DND-41 (cell line): ENCODE data around the gene NOS1.
"Not testable (repeated sequence)": the region's sequence is repeated elsewhere in the genome, so short reads cannot be mapped to it uniquely, and the experiment has no call there.

Experiments used
- ATAC-seq: fragments of 200-7000 bp; cut with Tn5 transposase; 3 replicates; pipeline ENCODE4 v1.9.1; 2021; ENCODE audit warnings: low read depth; ENCODE audit not compliant: insufficient read depth
- DNase-seq: peaks from one replicate; pipeline ENCODE4 v3.0.0-alpha.2; 2020
- H2AFZ ChIP-seq: 2 replicates; pipeline ENCODE4 v1.6.0; 2012; ENCODE audit warnings: low read depth, low read length
- H3K27ac ChIP-seq: 2 replicates; pipeline ENCODE4 v1.5.1; 2012; ENCODE audit warnings: low read length, inconsistent platforms
- H3K27me3 ChIP-seq: fragments of 200-600 bp; sonication (generic); 2 replicates; pipeline ENCODE4 v1.6.0; 2012; ENCODE audit warnings: low read length, mild to moderate bottlenecking, inconsistent platforms; ENCODE audit not compliant: insufficient read depth, poor library complexity
- H3K36me3 ChIP-seq: 2 replicates; pipeline ENCODE4 v1.5.1; 2012; ENCODE audit warnings: low read length, inconsistent platforms; ENCODE audit not compliant: insufficient read depth
- H3K4me1 ChIP-seq: 2 replicates; pipeline ENCODE4 v1.5.1; 2012; ENCODE audit warnings: mild to moderate bottlenecking, low read length; ENCODE audit not compliant: insufficient read depth
- H3K4me2 ChIP-seq: 2 replicates; pipeline ENCODE4 v1.6.0; 2012; ENCODE audit warnings: mild to moderate bottlenecking, moderate library complexity, low read length, inconsistent platforms; ENCODE audit not compliant: insufficient read depth
- H3K4me3 ChIP-seq, 2 experiments: fragments of 200-600 bp in 1 of 2; shearing (Covaris generic) in 1 of 2; 2 replicates each; pipeline ENCODE4 v1.5.1; 2012 to 2016; ENCODE audit warnings: inconsistent platforms in 2 of 2, low read length in 2 of 2, mild to moderate bottlenecking in 2 of 2, low read depth in 1 of 2, moderate library complexity in 1 of 2
- H3K79me2 ChIP-seq: 2 replicates; pipeline ENCODE4 v1.6.0; 2012; ENCODE audit warnings: low read length, inconsistent platforms; ENCODE audit not compliant: insufficient read depth
- H3K9ac ChIP-seq: 2 replicates; pipeline ENCODE4 v1.6.0; 2012; ENCODE audit warnings: low read depth, mild to moderate bottlenecking, inconsistent platforms, low read length, moderate library complexity
- H3K9me3 ChIP-seq: 2 replicates; pipeline ENCODE4 v1.5.1; 2012; ENCODE audit warnings: low read length, moderate library complexity, mild to moderate bottlenecking, inconsistent platforms; ENCODE audit not compliant: insufficient read depth, severe bottlenecking
- H4K20me1 ChIP-seq: 2 replicates; pipeline ENCODE4 v1.6.0; 2012; ENCODE audit warnings: low read length; ENCODE audit not compliant: insufficient read depth
- EZH2 ChIP-seq: IDR thresholded peaks from 3 replicates; pipeline ENCODE4 v1.6.1; 2012; ENCODE audit warnings: borderline replicate concordance, low read depth, mild to moderate bottlenecking, moderate library complexity, low read length, inconsistent platforms; ENCODE audit not compliant: severe bottlenecking
- TF ChIP-seq, protein P1 (sequence below): IDR thresholded peaks from 2 replicates; pipeline ENCODE4 v1.5.1; 2012; ENCODE audit warnings: borderline replicate concordance, low read length, moderate library complexity, mild to moderate bottlenecking; ENCODE audit not compliant: poor library complexity, severe bottlenecking; ENCODE audit errors: extremely low read depth

Gene NOS1

DNA sequence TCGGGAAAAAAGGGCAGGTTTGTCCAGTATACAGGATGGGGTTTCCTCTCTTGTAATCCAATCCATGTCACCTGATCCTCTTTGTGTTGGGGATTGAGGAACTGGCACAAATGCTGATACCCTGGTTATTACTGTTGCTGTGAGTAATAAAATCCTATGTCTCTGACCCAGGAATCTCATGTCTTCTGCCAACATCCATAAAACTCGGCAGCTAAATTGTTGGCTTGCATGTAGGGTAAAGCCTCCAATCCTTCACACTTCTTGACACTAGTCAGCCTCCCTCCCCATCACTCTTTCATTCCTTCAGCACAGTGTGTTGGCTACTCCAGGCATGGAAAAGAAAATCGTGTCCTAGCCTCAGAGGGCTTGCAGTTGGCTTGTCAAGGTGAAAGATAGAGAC lies 9.2 kb upstream of the NOS1 start:
- no peaks in the 10 kb centered on the region for H3K4me1 ChIP-seq
- no peaks in the 10 kb centered on the region for H3K36me3 ChIP-seq
- no peaks in the 10 kb centered on the region for H3K79me2 ChIP-seq
- no peak overlapping the region for H3K27ac ChIP-seq
- TF ChIP-seq, protein P1, sequence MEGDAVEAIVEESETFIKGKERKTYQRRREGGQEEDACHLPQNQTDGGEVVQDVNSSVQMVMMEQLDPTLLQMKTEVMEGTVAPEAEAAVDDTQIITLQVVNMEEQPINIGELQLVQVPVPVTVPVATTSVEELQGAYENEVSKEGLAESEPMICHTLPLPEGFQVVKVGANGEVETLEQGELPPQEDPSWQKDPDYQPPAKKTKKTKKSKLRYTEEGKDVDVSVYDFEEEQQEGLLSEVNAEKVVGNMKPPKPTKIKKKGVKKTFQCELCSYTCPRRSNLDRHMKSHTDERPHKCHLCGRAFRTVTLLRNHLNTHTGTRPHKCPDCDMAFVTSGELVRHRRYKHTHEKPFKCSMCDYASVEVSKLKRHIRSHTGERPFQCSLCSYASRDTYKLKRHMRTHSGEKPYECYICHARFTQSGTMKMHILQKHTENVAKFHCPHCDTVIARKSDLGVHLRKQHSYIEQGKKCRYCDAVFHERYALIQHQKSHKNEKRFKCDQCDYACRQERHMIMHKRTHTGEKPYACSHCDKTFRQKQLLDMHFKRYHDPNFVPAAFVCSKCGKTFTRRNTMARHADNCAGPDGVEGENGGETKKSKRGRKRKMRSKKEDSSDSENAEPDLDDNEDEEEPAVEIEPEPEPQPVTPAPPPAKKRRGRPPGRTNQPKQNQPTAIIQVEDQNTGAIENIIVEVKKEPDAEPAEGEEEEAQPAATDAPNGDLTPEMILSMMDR: no peak
- no peak for TF ChIP-seq EZH2
- ATAC-seq (no peak), DNase-seq (no peak)
- no peaks in the 10 kb centered on the region for H4K20me1 ChIP-seq
- H3K4me3 ChIP-seq: no peak overlapping the region
- H2AFZ ChIP-seq: no peak overlapping the region
- H3K27me3 ChIP-seq: peaks cover 5% of the 10 kb centered on the region
- no peak overlapping the region for H3K4me2 ChIP-seq
- no peak overlapping the region for H3K9ac ChIP-seq
- no peaks in the 10 kb centered on the region for H3K9me3 ChIP-seq

DNA sequence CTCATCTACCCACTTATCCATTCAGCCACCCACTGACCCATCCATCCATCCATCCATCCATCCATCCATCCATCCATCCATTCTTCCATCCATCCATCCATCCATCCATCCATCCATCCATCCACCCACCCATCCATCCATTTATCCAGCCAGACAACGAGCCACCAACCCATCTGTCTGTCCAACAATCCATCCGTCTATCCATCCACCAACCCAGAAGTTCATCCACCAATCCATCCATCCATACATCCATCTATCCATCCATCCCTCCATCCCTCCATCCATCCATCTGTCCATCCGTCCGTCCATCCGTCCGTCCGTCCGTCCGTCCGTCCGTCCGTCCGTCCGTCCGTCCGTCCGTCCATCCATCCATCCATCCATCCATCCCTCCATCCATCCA lies 8.6 kb upstream of the NOS1 start:
- H3K36me3 ChIP-seq, H3K27me3 ChIP-seq, H3K4me1 ChIP-seq, H3K9ac ChIP-seq, H4K20me1 ChIP-seq, H3K27ac ChIP-seq, H3K4me3 ChIP-seq, DNase-seq, ATAC-seq, H3K79me2 ChIP-seq, H3K9me3 ChIP-seq, H3K4me2 ChIP-seq, H2AFZ ChIP-seq: not testable (repeated sequence)

DNA sequence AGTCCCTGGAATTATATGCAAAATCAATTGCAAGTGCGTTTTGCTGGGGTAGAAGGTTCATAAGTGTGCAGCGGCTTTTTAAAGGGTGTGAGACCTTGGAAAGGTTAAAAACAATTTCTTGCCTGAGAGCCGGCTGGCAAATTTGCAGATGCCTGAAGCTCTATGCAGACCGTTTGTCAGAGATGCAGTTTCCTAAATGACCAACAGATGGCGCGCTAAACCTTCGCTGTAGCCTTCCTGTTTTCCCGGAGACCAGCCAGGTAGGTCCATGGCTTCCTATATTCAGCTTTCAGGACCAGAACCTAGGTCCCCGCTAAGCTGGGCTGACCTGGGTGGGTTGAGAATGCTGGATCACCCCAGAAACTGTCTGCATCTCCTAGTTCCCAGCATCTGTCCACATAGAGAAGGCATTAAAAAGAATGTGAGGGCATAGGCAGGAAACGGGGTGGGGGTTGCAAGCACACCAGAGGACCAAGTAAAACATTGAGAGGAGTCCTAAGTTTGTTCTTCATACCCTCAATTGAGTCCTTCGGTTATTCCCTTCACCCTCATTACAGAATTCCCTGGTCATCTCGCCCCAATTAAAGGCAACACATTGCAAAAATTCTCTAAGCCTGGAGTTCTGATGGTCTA lies 5.7 kb upstream of the NOS1 start:
- Histone ChIP-seq H4K20me1 (no peaks in the 10 kb centered on the region; the same call in 1 of the 2 replicates), H3K4me1 (no peaks in the 10 kb centered on the region), H3K36me3 (no peaks in the 10 kb centered on the region), H3K4me3 (no peak overlapping the region), H3K27ac (no peak overlapping the region), H3K27me3 (peaks cover 23% of the 10 kb centered on the region), H3K4me2 (no peak overlapping the region), H3K79me2 (no peaks in the 10 kb centered on the region), H3K9ac (no peak overlapping the region), H2AFZ (no peak overlapping the region), H3K9me3 (no peaks in the 10 kb centered on the region)
- TF ChIP-seq EZH2: no peak
- TF ChIP-seq, protein P1: peak; percentile 97
- DNase-seq (peak; percentile 73), ATAC-seq (peak; percentile 74)

DNA sequence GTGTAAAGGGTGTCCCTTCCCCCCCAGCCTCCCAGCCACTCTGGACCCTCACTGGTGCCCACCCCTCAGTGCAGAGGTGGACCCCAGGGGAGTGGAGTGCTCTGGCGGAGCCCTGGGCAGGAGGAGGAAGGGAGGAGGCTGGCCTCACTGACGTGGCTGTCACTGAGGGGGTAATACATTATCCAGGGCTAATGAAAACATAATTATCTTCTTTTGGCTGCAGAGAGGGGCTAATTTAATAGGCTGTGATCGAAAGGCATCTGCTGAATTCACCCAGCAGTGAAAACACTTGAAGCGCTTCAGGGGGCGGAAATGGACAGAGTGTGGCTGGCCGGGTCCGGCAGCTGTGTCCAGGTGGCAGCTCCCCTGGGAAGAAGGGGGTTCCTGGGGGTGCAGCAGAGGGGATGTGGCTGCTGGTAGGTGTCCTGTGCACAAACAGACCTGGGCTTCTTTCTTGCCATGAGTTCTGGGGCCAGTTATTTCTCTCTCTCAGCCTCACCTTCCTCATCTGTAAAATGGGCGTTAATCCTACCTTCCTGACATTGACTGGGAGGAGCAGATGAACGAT lies 3.7 kb upstream of the NOS1 start:
- no peak for TF ChIP-seq EZH2
- TF ChIP-seq, protein P1: no peak
- Histone ChIP-seq H3K36me3 (no peaks in the 10 kb centered on the region), H3K79me2 (no peaks in the 10 kb centered on the region), H4K20me1 (no peaks in the 10 kb centered on the region; the same call in 1 of the 2 replicates), H3K27me3 (peaks cover 23% of the 10 kb centered on the region), H3K4me2 (no peak overlapping the region), H3K9ac (no peak overlapping the region), H3K27ac (no peak overlapping the region), H3K9me3 (no peaks in the 10 kb centered on the region), H2AFZ (no peak overlapping the region), H3K4me1 (no peaks in the 10 kb centered on the region), H3K4me3 (no peak overlapping the region)
- ATAC-seq (no peak), DNase-seq (no peak)
